Omental fat pad (tissue), 4 donors: ENCODE measurements around the gene CD300C. TPM values are rescaled to one million over a fixed set of nuclear protein-coding genes. Genes with fewer than 3 reads are reported as not detected.
"Not testable (repeated sequence)": the region's sequence is repeated elsewhere in the genome, so short reads cannot be mapped to it uniquely, and the experiment has no call there.

Source experiments
- ATAC-seq: fragments of 150-250 bp; one replicate; pipeline ENCODE4 v1.9.1; 2016; ENCODE audit warnings: mild to moderate bottlenecking, moderate library complexity; ENCODE audit not compliant: low FRiP score
- DNase-seq: peaks from one replicate; pipeline ENCODE4 v3.0.0-alpha.2; 2019; ENCODE audit warnings: low spot score
- total RNA-seq, 4 donors: library from RNA; depleted of rRNA; stranded (reverse); fragments of >200 nt; gene quantifications; one replicate each; pipeline ENCODE4 v1.1.0, GENCODE V29; 2016
- TF ChIP-seq, protein P1 (sequence below), 3 donors: fragments of 450-650 bp; IDR thresholded peaks; one replicate each; pipeline ENCODE4 v1.5.1; 2016 to 2017; ENCODE audit warnings: antibody characterized with exemption in 3 of 3, mild to moderate bottlenecking in 3 of 3, moderate library complexity in 2 of 3

Gene CD300C
- total RNA-seq, 4 donors from 2014 or later = 1.6 to 9.4 (median 2.1) TPM

DNA sequence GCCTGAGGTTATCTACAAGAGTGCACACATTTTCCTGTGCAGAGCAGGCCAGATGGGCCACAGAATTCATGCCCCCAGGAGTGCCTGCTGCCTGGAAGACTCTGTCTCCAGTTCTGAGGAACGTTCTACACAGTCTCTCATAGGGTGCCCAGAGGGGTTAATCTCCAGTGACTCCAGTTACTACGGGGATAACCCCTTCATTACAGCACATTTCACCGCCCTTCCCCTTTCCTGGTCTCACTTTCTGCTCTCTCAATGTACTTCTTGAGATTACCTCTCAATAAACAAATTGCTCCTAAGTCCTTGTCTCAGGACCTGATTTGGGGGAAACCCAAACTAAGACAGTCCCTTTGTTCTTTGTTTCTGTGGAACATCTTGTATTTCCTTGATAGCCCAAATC is 15.7 kb upstream of the CD300C start:
- TF ChIP-seq, protein P1, sequence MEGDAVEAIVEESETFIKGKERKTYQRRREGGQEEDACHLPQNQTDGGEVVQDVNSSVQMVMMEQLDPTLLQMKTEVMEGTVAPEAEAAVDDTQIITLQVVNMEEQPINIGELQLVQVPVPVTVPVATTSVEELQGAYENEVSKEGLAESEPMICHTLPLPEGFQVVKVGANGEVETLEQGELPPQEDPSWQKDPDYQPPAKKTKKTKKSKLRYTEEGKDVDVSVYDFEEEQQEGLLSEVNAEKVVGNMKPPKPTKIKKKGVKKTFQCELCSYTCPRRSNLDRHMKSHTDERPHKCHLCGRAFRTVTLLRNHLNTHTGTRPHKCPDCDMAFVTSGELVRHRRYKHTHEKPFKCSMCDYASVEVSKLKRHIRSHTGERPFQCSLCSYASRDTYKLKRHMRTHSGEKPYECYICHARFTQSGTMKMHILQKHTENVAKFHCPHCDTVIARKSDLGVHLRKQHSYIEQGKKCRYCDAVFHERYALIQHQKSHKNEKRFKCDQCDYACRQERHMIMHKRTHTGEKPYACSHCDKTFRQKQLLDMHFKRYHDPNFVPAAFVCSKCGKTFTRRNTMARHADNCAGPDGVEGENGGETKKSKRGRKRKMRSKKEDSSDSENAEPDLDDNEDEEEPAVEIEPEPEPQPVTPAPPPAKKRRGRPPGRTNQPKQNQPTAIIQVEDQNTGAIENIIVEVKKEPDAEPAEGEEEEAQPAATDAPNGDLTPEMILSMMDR (IDR thresholded peaks at IDR 0.05) = no peak

DNA sequence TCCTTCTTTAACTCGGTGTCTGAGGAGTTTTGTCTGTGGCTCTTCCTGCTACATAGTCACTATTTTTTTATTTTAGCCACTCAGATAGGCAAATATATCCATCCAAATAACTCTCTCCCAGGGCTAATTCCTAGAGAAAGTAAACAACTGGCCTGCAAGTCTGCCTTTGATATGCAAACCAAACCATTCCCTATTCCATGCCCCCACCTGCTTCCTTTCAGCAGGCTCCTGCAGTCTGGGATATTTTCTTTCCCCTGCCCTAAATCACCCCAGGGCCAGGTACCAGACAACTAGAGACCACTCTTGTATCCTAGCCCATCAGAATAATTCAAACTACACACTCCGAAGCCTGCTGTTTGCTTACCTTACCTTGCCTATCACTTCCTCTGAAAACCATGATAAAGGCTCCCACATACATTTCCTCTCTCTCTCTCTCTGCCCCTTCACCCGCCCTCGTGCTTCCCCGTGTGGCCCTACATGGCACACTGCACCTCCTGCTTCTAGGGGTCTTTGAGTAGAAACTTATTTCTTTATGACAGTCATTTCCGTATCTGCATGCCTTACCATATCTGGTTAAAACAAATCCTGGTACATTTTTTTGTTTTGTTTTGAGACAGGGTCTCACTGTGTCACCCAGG is 13.1 kb upstream of the CD300C start:
- DNase-seq (no peak), ATAC-seq (no peak)
- TF ChIP-seq, protein P1 (IDR thresholded peaks at IDR 0.05) = no peak

More for the DNA sequence above, 15.7 kb upstream of the CD300C start:
- DNase-seq = no peak
- no peak for ATAC-seq

DNA sequence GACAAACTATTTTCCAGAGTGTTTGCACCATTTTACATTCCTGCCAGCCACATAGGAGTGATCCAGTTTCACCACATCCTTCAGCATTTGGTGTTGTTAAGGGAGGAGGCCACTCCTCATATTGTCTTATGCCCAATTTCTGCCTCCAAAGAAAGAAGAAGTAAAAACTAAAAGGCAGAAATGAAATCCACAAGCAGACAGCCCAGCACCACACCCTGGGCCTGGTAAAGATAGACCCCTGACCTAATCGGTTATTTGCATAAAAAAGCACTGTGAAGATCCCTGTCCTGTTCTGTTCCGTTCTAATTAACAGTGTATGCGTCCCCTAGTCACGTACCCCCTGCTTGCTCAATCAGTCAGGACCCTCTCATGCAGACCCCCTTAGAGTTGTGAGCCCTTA is 12.5 kb upstream of the CD300C start:
- not testable (repeated sequence) for DNase-seq, ATAC-seq

DNA sequence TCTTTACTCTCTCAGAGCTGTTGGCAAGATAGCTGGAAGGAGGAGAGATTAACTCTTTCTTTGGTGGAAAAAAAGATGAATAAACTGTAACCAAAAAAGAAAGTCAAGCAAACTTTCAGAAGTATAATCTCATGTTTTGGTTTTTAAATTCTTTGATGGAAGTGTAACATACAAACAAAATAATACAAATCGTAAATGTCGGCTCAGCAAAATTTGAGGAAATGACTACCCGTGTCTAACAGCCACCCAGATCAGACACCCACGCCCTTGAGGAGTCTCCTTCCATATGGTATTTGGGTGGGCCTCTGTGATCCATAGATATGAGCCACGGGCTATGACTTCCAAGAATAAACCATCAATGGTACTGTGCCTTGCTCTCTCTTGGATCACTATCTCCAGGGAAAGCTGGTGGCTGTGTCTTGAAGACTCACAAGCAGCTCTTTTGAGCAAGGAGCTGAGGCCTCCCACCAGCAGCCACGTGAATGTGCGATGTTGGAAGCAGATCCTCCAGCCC is 9.6 kb upstream of the CD300C start:
- no peak for ATAC-seq
- DNase-seq = no peak
- TF ChIP-seq, protein P1 (IDR thresholded peaks at IDR 0.05) = no peak

DNA sequence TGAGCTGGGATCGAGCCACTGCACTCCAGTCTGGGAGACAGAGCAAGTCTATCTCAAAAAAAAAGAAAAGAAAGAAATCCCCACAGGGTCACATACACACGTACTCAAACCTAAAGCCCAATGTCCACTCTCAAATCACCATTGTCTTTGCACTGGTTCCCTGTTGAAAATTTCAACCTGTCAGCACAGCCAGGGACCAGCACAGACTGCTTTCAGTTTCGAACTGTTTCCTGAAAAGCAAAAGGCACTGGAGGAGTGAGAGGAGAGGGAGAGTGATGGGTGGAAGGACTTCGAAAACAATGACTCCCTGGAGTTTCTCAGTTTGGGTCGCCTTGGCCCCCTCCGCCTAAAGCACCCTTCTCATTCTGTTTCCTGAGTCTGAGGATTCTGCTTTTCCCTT is 9.0 kb upstream of the CD300C start:
- DNase-seq (no peak), ATAC-seq (no peak)
- TF ChIP-seq, protein P1 (IDR thresholded peaks at IDR 0.05) = no peak

DNA sequence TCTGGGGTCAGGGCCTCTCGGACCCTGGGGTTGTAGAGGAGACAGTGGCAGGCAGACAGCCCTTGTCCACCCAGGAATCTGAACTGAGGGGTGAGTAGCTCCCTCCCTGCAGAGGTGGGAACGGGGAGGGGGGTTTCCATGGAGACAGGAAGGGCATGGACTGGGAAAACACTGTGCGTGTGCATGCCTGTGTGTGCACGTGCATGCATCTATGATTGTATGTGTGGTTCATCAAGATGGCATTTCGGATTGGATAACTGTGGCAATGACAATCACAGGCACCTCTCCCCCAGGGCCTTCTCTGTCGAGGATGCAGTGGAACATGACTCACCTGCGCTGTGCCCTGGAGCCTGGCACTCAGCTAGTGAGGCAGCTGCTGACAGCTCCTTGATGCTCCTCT is 6.1 kb upstream of the CD300C start:
- ATAC-seq (no peak), DNase-seq (no peak)

DNA sequence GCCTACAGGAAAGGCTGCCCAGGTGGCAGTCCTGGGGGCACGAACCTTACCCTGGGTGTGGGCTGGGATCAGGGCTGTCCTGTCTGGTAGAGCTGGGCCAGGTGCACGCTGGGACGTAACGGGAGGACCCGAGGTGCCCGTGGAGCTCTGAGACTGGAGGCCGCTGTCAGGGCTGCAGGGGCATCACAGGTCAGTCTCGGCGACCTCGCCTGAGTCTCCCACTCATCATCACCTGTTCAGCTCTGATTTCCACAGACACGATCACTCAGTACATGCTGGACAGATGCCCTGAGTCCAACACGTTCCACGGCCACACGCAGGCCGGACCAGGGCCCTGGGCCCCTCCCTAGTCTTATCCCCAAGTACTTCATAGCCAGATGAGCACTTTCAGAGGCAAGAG is 4.7 kb upstream of the CD300C start:
- ATAC-seq = no peak
- TF ChIP-seq, protein P1 (IDR thresholded peaks at IDR 0.05) = no peak

More for the DNA sequence above, 6.1 kb upstream of the CD300C start:
- TF ChIP-seq, protein P1 (IDR thresholded peaks at IDR 0.05) = no peak

More for the DNA sequence above, 4.7 kb upstream of the CD300C start:
- DNase-seq = no peak
